Measurements from ENCODE around the gene SNRPA1.

DNA sequence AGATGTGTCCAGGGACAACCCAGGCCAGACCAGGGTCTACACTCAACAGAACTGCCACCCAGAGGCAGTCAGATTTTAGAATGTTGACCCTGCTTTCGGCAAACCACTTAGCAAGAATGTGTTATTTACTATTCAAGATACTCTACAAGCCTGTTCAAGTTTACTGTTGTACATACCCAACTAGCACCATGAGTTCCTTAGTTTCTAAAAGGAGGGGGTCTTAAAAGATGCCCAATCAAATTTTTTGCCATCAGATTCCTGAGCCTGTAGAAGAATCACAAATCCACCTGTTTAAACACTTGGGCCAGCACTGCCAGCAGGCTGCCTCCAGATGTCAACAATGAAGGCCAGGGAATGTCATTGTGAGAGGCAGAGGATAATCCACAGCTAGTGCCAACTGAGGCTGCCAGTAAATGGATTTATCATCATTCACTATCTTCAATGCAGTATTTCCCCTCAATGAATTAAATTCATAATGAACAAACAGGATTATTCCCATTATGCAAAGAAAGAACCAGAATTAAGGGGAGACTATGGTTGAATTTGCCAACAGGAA, 43.5 kb upstream of the SNRPA1 start:
- no peak for TF ChIP-seq POLR2A (IDR thresholded peaks at IDR 0.05; ENCODE audit: extremely low read depth, insufficient read length)
- TF ChIP-seq, protein P1, sequence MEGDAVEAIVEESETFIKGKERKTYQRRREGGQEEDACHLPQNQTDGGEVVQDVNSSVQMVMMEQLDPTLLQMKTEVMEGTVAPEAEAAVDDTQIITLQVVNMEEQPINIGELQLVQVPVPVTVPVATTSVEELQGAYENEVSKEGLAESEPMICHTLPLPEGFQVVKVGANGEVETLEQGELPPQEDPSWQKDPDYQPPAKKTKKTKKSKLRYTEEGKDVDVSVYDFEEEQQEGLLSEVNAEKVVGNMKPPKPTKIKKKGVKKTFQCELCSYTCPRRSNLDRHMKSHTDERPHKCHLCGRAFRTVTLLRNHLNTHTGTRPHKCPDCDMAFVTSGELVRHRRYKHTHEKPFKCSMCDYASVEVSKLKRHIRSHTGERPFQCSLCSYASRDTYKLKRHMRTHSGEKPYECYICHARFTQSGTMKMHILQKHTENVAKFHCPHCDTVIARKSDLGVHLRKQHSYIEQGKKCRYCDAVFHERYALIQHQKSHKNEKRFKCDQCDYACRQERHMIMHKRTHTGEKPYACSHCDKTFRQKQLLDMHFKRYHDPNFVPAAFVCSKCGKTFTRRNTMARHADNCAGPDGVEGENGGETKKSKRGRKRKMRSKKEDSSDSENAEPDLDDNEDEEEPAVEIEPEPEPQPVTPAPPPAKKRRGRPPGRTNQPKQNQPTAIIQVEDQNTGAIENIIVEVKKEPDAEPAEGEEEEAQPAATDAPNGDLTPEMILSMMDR (IDR thresholded peaks at IDR 0.05; ENCODE audit: low read depth, low read length), result no peak
- TF ChIP-seq, protein P2, sequence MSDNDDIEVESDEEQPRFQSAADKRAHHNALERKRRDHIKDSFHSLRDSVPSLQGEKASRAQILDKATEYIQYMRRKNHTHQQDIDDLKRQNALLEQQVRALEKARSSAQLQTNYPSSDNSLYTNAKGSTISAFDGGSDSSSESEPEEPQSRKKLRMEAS (IDR thresholded peaks at IDR 0.05; ENCODE audit: low read depth, low read length), result no peak
- no peak for TF ChIP-seq MYC (IDR thresholded peaks at IDR 0.05; ENCODE audit: low read depth, low read length)
